ENCODE results near the gene SMIM11. TPM values are rescaled to one million over a fixed set of nuclear protein-coding genes. Genes with fewer than 3 reads are reported as not detected.

Gene SMIM11
- total and polyA plus RNA-seq, 2 of the 8 experiments (the other 6 are each of a cell fraction or from before 2014, with no cell fraction given), result 1.0 to 3.2 TPM

DNA sequence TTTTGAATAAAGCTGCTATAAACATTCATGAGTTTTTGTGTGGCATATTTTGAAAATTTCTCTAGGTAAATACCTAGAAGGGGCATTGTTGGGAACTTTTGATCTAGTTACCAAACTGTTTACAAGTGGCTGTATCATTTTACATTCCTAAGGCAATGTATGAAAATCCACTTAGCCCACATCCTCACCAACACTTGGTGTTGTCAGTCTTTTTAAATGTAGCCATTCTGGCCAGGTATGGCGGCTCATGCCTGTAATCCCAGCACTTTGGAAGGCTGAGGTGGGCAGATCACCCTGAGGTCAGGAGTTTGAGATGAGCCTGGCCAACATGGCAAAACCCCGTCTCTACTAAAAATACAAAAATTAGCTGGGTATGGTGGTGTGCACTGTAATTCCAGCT, 17.4 kb upstream of the SMIM11 start:
- H2BK120ac ChIP-seq (replicated peaks; ENCODE audit: low read depth, low read length), result no peak overlapping the region
- H2BK20ac ChIP-seq (ENCODE audit: low read length), result no peak overlapping the region
- no peak for DNase-seq (ENCODE audit: low read depth in 1 of 2, low spot score in 2 of 2)
- H4K20me1 ChIP-seq (replicated peaks in 1 of 2; ENCODE audit: control insufficient read depth in 1 of 2, insufficient read depth in 2 of 2, low read length in 2 of 2), result no peaks in the 10 kb centered on the region
- FAIRE-seq, result no peak
- H3K23me2 ChIP-seq (ENCODE audit: low read depth, low read length), result no peaks in the 10 kb centered on the region
- POLR2A ChIA-PET (ENCODE audit: partially characterized antibody), result no interaction called here
- H2AK5ac ChIP-seq (ENCODE audit: low read depth, low read length), result no peak overlapping the region
- H2BK12ac ChIP-seq (ENCODE audit: low read depth, low read length), result no peak overlapping the region
- H3K14ac ChIP-seq (ENCODE audit: insufficient read length), result no peak overlapping the region
- no peak overlapping the region for H3K27ac ChIP-seq (ENCODE audit: low read depth, low read length)
- H3K18ac ChIP-seq (ENCODE audit: extremely low read depth, low read length), result no peak overlapping the region
- no peak overlapping the region for H2BK5ac ChIP-seq (ENCODE audit: low read depth, low read length)
- H4K5ac ChIP-seq (ENCODE audit: insufficient read length, low read depth, low read length), result no peak overlapping the region
- no peaks in the 10 kb centered on the region for H3K4me1 ChIP-seq (replicated peaks in 1 of 4; ENCODE audit: control insufficient read depth in 3 of 4, insufficient read depth in 4 of 4, low read length in 3 of 4)
- no peaks in the 10 kb centered on the region for H3K79me1 ChIP-seq (ENCODE audit: low read depth, low read length)
- WGBS, 2 experiments (ENCODE audit: extremely low coverage in 1 of 2, insufficient coverage in 1 of 2, insufficient read length in 1 of 2, insufficient replicate concordance in 2 of 2, low coverage in 1 of 2, low lambda C conversion rate in 2 of 2, missing lambda C conversion rate in 1 of 2), result 90% methylated on average over 2 of the region's 2 CpGs; no CpG with 5 or more reads in 1 of the 2 experiments
- H4K8ac ChIP-seq (ENCODE audit: extremely low read depth, insufficient read depth, low read length), result no peak overlapping the region
- H3K27me3 ChIP-seq (replicated peaks in 1 of 4; ENCODE audit: control insufficient read depth in 3 of 4, extremely low read depth in 1 of 4, insufficient read depth in 3 of 4, low read length in 3 of 4), result no peaks in the 10 kb centered on the region; a peak in 1 of 7 replicates
- H3K4ac ChIP-seq (replicated peaks; ENCODE audit: insufficient read length, low read depth, low read length), result no peak overlapping the region
- H2BK15ac ChIP-seq (ENCODE audit: low read length), result no peak overlapping the region
- no peaks in the 10 kb centered on the region for H3K36me3 ChIP-seq (ENCODE audit: control insufficient read depth in 2 of 4, insufficient read depth in 4 of 4, low read length in 3 of 4)
- no peak overlapping the region for H4K91ac ChIP-seq (replicated peaks; ENCODE audit: insufficient read length, low read length)
- CTCF ChIA-PET (ENCODE audit: partially characterized antibody), result interaction anchor here (1.5 to 5.6 kb wide), 2 partner anchors 9 to 434 kb away, joined by 8 to 19 read pairs; no protein-coding TSS in a partner anchor
- H3K23ac ChIP-seq (ENCODE audit: insufficient read length), result no peak overlapping the region
- no peak overlapping the region for H3K4me2 ChIP-seq (ENCODE audit: insufficient read depth in 1 of 2, low read depth in 2 of 2, low read length in 2 of 2)
- H3K9me3 ChIP-seq (ENCODE audit: insufficient read depth in 2 of 2, low read depth in 1 of 2, low read length in 1 of 2), result no peaks in the 10 kb centered on the region
- H3K9ac ChIP-seq (replicated peaks in 1 of 4; ENCODE audit: extremely low read depth in 1 of 4, low read depth in 3 of 4, low read length in 3 of 4), result no peak overlapping the region
- H3K56ac ChIP-seq (replicated peaks; ENCODE audit: insufficient read length, low read depth, low read length), result no peak overlapping the region
- TF ChIP-seq CHD2 (IDR thresholded peaks at IDR 0.05; ENCODE audit: low read length) (no peak), SUZ12 (IDR thresholded peaks at IDR 0.05; ENCODE audit: low read length) (no peak), POU5F1 (IDR thresholded peaks at IDR 0.05; ENCODE audit: low read depth, low read length) (no peak), CREB1 (IDR thresholded peaks at IDR 0.05) (no peak), HDAC6 (IDR thresholded peaks at IDR 0.05; ENCODE audit: low read depth, low read length) (no peak), JUN (IDR thresholded peaks at IDR 0.05; ENCODE audit: low read depth, low read length) (no peak), EP300 (IDR thresholded peaks at IDR 0.05; ENCODE audit: borderline replicate concordance in 1 of 2, low read depth in 2 of 2, low read length in 2 of 2) (no peak), MAFK (IDR thresholded peaks at IDR 0.05; ENCODE audit: low read depth, low read length) (no peak), TCF12 (IDR thresholded peaks at IDR 0.05; ENCODE audit: low read depth, low read length) (no peak), RAD21 (IDR thresholded peaks at IDR 0.05 in 1 of 2, conservative IDR thresholded peaks at IDR 0.05 in 1 of 2; ENCODE audit: low read depth in 2 of 2, low read length in 2 of 2) (no peak), GTF2F1 (IDR thresholded peaks at IDR 0.05; ENCODE audit: borderline replicate concordance, low read depth, low read length) (no peak), SIRT6 (IDR thresholded peaks at IDR 0.05; ENCODE audit: low read length) (no peak)
- TF ChIP-seq, protein P1, sequence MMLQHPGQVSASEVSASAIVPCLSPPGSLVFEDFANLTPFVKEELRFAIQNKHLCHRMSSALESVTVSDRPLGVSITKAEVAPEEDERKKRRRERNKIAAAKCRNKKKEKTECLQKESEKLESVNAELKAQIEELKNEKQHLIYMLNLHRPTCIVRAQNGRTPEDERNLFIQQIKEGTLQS (IDR thresholded peaks at IDR 0.05; ENCODE audit: insufficient read depth, low read depth, low read length), result no peak
- no peak overlapping the region for H3K4me3 ChIP-seq (ENCODE audit: extremely low read depth in 1 of 4, insufficient read depth in 2 of 4, low read depth in 3 of 4, low read length in 4 of 4)
- no peak overlapping the region for H2AFZ ChIP-seq (ENCODE audit: low read length)
- no peaks in the 10 kb centered on the region for H3K79me2 ChIP-seq (ENCODE audit: control insufficient read depth in 1 of 2, insufficient read depth in 2 of 2, low read length in 2 of 2)

Data from H1 (cell line).